Esophagus squamous epithelium (tissue), 4 donors: ENCODE measurements around the gene CDH18.

ENCODE experiments used
- POLR2A ChIP-seq, 4 donors: fragments of 450-650 bp; IDR thresholded peaks; one replicate each; pipeline ENCODE4 v1.6.1; 2017; ENCODE audit warnings: antibody characterized with exemption in 4 of 4, mild to moderate bottlenecking in 4 of 4, moderate library complexity in 3 of 4
- TF ChIP-seq, protein P1 (sequence below), 6 experiments: fragments of 450-650 bp in 4 of 6; fragments of 200-600 bp in 2 of 6; sonication (generic) in 2 of 6; IDR thresholded peaks; one replicate each; pipeline ENCODE4 v1.5.1; 2016 to 2019; ENCODE audit warnings: antibody characterized with exemption in 6 of 6, mild to moderate bottlenecking in 4 of 6, moderate library complexity in 4 of 6

DNA sequence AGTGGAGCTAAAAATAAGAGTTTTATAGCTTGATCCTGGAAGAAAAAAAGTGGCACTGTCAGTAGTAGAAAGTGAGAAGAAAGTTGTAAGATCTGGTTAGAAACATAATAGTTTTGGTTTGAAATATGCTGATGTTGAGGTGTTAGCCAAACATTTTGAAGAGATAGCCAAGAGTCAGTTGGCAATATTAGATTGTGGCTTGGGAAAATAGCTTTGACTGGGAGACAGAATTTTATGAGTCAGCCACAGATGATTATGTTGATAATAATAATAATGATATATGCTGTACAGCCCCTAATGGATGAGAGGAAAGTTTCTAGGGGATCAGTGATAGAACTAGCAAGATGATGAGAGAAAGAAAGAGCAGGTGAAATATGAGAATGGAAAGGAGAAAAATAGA lies 12.4 kb upstream of the CDH18 start:
- TF ChIP-seq, protein P1, sequence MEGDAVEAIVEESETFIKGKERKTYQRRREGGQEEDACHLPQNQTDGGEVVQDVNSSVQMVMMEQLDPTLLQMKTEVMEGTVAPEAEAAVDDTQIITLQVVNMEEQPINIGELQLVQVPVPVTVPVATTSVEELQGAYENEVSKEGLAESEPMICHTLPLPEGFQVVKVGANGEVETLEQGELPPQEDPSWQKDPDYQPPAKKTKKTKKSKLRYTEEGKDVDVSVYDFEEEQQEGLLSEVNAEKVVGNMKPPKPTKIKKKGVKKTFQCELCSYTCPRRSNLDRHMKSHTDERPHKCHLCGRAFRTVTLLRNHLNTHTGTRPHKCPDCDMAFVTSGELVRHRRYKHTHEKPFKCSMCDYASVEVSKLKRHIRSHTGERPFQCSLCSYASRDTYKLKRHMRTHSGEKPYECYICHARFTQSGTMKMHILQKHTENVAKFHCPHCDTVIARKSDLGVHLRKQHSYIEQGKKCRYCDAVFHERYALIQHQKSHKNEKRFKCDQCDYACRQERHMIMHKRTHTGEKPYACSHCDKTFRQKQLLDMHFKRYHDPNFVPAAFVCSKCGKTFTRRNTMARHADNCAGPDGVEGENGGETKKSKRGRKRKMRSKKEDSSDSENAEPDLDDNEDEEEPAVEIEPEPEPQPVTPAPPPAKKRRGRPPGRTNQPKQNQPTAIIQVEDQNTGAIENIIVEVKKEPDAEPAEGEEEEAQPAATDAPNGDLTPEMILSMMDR (IDR thresholded peaks at IDR 0.05): no peak
- TF ChIP-seq POLR2A (IDR thresholded peaks at IDR 0.05): no peak
